Esophagus squamous epithelium (tissue), 4 donors: ENCODE data around the gene ASIC1. TPM values are rescaled to one million over a fixed set of nuclear protein-coding genes. Genes with fewer than 3 reads are reported as not detected.

Experiments used
- total RNA-seq, 4 donors: library from RNA; depleted of rRNA; stranded (reverse); fragments of >200 nt; gene quantifications; one replicate each; pipeline ENCODE4 v1.1.0, GENCODE V29; 2016

Gene ASIC1
- total RNA-seq, 4 donors from 2014 or later = 1.5 to 5.7 (median 2.6) TPM

Other genes with a start within 250 kb of the ASIC1 start
- 10 to 100 TPM in 1 of 4 donors, 1 to 10 TPM in 3; 3.2 to 10.5 (median 8.0) TPM for gene NCKAP5L, start 229.2 kb upstream of the ASIC1 start, total RNA-seq
- gene BCDIN3D, start 214.5 kb upstream of the ASIC1 start, total RNA-seq = 1 to 10 TPM; 2.5 to 4.8 (median 3.0) TPM
- gene FAIM2, start 153.7 kb upstream of the ASIC1 start, total RNA-seq = 1 to 10 TPM in 1 of 4 donors, under 1 TPM in 3; 0.13 to 2.9 (median 0.23) TPM
- not detected for gene AQP2, start 106.9 kb upstream of the ASIC1 start, total RNA-seq
- gene AQP5, start 95.7 kb upstream of the ASIC1 start, total RNA-seq = 10 to 100 TPM in 3 of 4 donors, 1 to 10 TPM in 1; 4.7 to 42.2 (median 18.6) TPM
- not detected for gene AQP6, start 84.6 kb upstream of the ASIC1 start, total RNA-seq
- gene RACGAP1, start 32.1 kb upstream of the ASIC1 start, total RNA-seq = 10 to 100 TPM; 20.1 to 44.7 (median 33.6) TPM
- 10 to 100 TPM; 34.5 to 67.8 (median 46.5) TPM for gene SMARCD1, start 27.7 kb downstream of the ASIC1 start, total RNA-seq
- under 1 TPM in 3 of 4 donors, not detected in 1; 0.38 to 0.53 (median 0.44) TPM for gene GPD1, start 46.4 kb downstream of the ASIC1 start, total RNA-seq
- gene COX14, start 54.6 kb downstream of the ASIC1 start, total RNA-seq = 10 to 100 TPM; 32.1 to 68.7 (median 53.5) TPM
- 10 to 100 TPM; 13.0 to 27.5 (median 21.2) TPM for gene CERS5, start 109.8 kb downstream of the ASIC1 start, total RNA-seq
- 10 to 100 TPM; 48.0 to 70.0 (median 62.7) TPM for gene LIMA1, start 225.9 kb downstream of the ASIC1 start, total RNA-seq